ENCODE data around the gene DCN. TPM values are rescaled to one million over a fixed set of nuclear protein-coding genes. Genes with fewer than 3 reads are reported as not detected.
A peak's percentile ranks its signal among the peaks of the same experiment; 100 is the strongest.

DCN gene
- total RNA-seq, 1 donor from 2014 or later: not detected

DNA sequence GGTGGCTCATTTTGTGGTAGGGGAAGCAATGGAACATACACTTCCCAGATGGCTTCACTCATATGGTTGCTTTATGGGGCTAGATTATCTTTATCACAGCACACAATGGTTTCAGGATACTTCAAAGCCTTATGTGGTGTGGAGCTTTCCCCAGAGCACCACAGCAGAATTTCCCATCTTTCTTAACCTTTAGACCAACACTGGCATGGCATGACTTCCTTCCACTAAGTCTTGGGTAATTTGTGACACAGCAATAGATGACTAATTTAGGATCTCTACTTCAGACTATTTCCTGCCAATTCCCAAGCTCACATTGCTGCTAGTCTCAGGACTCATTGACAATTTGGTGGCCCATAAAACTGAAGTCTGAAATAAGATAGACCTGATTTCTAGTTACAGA lies 36.9 kb upstream of the DCN start:
- Mint-ChIP-seq H3K36me3 (no peaks in the 10 kb centered on the region), H3K4me1 (no peaks in the 10 kb centered on the region), H3K27me3 (ENCODE audit: insufficient read depth, low read depth) (no peaks in the 10 kb centered on the region), H3K4me3 (no peak overlapping the region), H3K9me3 (no peaks in the 10 kb centered on the region), H3K27ac (no peak overlapping the region)
- no peak overlapping the region for H2AFZ ChIP-seq (replicated peaks)
- no peak overlapping the region for H3K9ac ChIP-seq
- no peak overlapping the region for H3K4me2 ChIP-seq
- no peak for DNase-seq (ENCODE audit: low spot score)
- no peaks in the 10 kb centered on the region for H4K20me1 ChIP-seq (ENCODE audit: low read depth)
- H3K27ac ChIP-seq: no peak overlapping the region
- no peaks in the 10 kb centered on the region for H3K4me1 ChIP-seq
- no peaks in the 10 kb centered on the region for H3K36me3 ChIP-seq
- H3K9me3 ChIP-seq (ENCODE audit: low read depth): no peaks in the 10 kb centered on the region
- TF ChIP-seq EZH2phosphoT487 (IDR thresholded peaks at IDR 0.05) (no peak), EZH2 (IDR thresholded peaks at IDR 0.05) (no peak)
- TF ChIP-seq, protein P1, sequence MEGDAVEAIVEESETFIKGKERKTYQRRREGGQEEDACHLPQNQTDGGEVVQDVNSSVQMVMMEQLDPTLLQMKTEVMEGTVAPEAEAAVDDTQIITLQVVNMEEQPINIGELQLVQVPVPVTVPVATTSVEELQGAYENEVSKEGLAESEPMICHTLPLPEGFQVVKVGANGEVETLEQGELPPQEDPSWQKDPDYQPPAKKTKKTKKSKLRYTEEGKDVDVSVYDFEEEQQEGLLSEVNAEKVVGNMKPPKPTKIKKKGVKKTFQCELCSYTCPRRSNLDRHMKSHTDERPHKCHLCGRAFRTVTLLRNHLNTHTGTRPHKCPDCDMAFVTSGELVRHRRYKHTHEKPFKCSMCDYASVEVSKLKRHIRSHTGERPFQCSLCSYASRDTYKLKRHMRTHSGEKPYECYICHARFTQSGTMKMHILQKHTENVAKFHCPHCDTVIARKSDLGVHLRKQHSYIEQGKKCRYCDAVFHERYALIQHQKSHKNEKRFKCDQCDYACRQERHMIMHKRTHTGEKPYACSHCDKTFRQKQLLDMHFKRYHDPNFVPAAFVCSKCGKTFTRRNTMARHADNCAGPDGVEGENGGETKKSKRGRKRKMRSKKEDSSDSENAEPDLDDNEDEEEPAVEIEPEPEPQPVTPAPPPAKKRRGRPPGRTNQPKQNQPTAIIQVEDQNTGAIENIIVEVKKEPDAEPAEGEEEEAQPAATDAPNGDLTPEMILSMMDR (IDR thresholded peaks at IDR 0.05): no peak
- no peak overlapping the region for H3K4me3 ChIP-seq
- H3K79me2 ChIP-seq (ENCODE audit: low read depth): no peaks in the 10 kb centered on the region
- H3K27me3 ChIP-seq: no peaks in the 10 kb centered on the region
- no peaks in the 10 kb centered on the region for H3F3A ChIP-seq (ENCODE audit: low read depth)

DNA sequence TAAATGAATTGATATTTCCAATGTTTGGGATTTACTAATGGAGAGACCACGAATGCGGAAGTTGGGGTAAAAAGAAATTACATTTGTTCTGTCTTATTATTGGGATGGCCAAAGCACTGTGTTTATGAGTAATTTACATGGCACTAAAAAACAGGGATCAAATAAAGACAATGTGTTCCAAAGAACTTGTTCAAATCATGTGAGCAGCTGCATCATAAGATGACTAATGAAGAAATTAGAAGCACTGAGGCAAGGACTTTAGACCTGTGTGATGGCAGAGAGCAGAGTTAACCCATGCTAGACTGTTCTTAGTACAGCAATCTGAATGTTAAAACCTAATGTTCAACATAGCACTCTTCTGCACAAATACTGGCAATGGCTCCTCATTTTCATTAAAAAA lies 34.3 kb upstream of the DCN start:
- H3K9ac ChIP-seq: no peak overlapping the region
- H3K9me3 ChIP-seq (ENCODE audit: low read depth): peaks cover 4% of the 10 kb centered on the region
- H3K4me1 Mint-ChIP-seq: no peaks in the 10 kb centered on the region
- no peak overlapping the region for H3K27ac Mint-ChIP-seq
- H3K36me3 Mint-ChIP-seq: no peaks in the 10 kb centered on the region
- no peak overlapping the region for H2AFZ ChIP-seq (replicated peaks)
- no peaks in the 10 kb centered on the region for H3K27me3 Mint-ChIP-seq (ENCODE audit: insufficient read depth, low read depth)
- no peak overlapping the region for H3K4me2 ChIP-seq
- no peak overlapping the region for H3K27ac ChIP-seq
- no peak for DNase-seq (ENCODE audit: low spot score)
- H3K4me1 ChIP-seq: no peaks in the 10 kb centered on the region
- peaks cover 2% of the 10 kb centered on the region for H3K9me3 Mint-ChIP-seq
- TF ChIP-seq, protein P1 (IDR thresholded peaks at IDR 0.05): no peak
- TF ChIP-seq EZH2phosphoT487 (IDR thresholded peaks at IDR 0.05): no peak
- no peak for TF ChIP-seq EZH2 (IDR thresholded peaks at IDR 0.05)
- H3K36me3 ChIP-seq: no peaks in the 10 kb centered on the region
- no peaks in the 10 kb centered on the region for H3K27me3 ChIP-seq
- no peak overlapping the region for H3K4me3 ChIP-seq
- no peaks in the 10 kb centered on the region for H3F3A ChIP-seq (ENCODE audit: low read depth)
- no peaks in the 10 kb centered on the region for H4K20me1 ChIP-seq (ENCODE audit: low read depth)
- H3K79me2 ChIP-seq (ENCODE audit: low read depth): no peaks in the 10 kb centered on the region
- H3K4me3 Mint-ChIP-seq: no peak overlapping the region

DNA sequence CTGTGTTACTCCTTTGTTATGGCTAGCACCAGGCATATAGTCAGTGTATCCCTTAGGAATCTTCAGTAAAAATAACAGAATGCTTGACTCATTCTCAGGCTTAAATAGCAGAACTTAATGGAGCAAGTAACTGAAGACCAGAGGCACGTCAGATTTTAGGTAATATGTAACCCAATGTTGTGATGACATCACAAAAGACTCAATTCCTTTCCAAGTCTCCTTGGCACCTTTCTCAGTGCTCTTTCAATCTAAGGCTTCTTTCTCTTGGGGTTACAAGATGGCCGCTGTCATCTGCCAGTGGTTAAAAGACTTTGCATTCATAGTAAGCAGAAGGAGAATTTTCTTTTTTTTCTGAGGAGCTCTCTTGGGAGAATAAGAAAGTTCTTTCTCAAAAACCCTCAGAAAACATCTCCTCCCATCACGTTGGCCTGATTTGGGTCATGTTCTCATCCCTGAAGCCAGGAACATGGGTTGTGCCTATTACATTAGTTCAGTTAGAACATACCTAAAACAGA lies 33.4 kb upstream of the DCN start:
- Mint-ChIP-seq H3K27me3 (ENCODE audit: insufficient read depth, low read depth) (no peaks in the 10 kb centered on the region), H3K27ac (no peak overlapping the region), H3K4me1 (no peaks in the 10 kb centered on the region), H3K36me3 (no peaks in the 10 kb centered on the region), H3K9me3 (peaks cover 2% of the 10 kb centered on the region), H3K4me3 (no peak overlapping the region)
- Histone ChIP-seq H3K27me3 (no peaks in the 10 kb centered on the region), H3K36me3 (no peaks in the 10 kb centered on the region), H4K20me1 (ENCODE audit: low read depth) (no peaks in the 10 kb centered on the region), H3K4me1 (no peaks in the 10 kb centered on the region), H3K9me3 (ENCODE audit: low read depth) (peaks cover 4% of the 10 kb centered on the region), H3K27ac (no peak overlapping the region), H3F3A (ENCODE audit: low read depth) (no peaks in the 10 kb centered on the region), H3K9ac (no peak overlapping the region), H3K4me3 (no peak overlapping the region), H3K4me2 (no peak overlapping the region), H3K79me2 (ENCODE audit: low read depth) (no peaks in the 10 kb centered on the region), H2AFZ (replicated peaks) (peak overlapping the region; percentile 22)
- TF ChIP-seq, protein P1 (IDR thresholded peaks at IDR 0.05): no peak
- DNase-seq (ENCODE audit: low spot score): no peak

Data from neural progenitor cell (in vitro differentiated cells).